Upper lobe of right lung (tissue), 1 donor: ENCODE results near the gene OSCP1. TPM values are rescaled to one million over a fixed set of nuclear protein-coding genes. Genes with fewer than 3 reads are reported as not detected.
A peak's percentile ranks its signal among the peaks of the same experiment; 100 is the strongest.

Source experiments
- ATAC-seq: fragments of 200-7000 bp; cut with Tn5 transposase; one replicate; pipeline ENCODE4 v1.9.1; 2020; ENCODE audit warnings: mild to moderate bottlenecking, moderate library complexity
- DNase-seq: peaks from one replicate; pipeline ENCODE4 v3.0.0-alpha.2; 2020
- H3K27ac ChIP-seq: fragments of 200-600 bp; one replicate; pipeline ENCODE4 v1.8.0; 2022
- H3K27me3 ChIP-seq: fragments of 200-600 bp; one replicate; pipeline ENCODE4 v1.8.0; 2022; ENCODE audit warnings: mild to moderate bottlenecking
- H3K36me3 ChIP-seq: fragments of 200-600 bp; one replicate; pipeline ENCODE4 v1.8.0; 2022
- H3K4me1 ChIP-seq: fragments of 200-600 bp; one replicate; pipeline ENCODE4 v1.8.0; 2022
- H3K4me3 ChIP-seq: fragments of 200-600 bp; one replicate; pipeline ENCODE4 v1.8.0; 2022; ENCODE audit warnings: mild to moderate bottlenecking
- H3K9me3 ChIP-seq: fragments of 200-600 bp; one replicate; pipeline ENCODE4 v1.8.0; 2022
- intact Hi-C: fragments of 100-400 bp; cut with DNase I; formaldehyde crosslinking; loops from one replicate; pipeline ENCODE4 v1.11.0; 2022
- total RNA-seq: library from RNA; stranded (reverse); fragmentation: NEBNext Ultra II Directional; extraction: Animal tissue kit (Norgen Biotek cat#: 25700); gene quantifications from one replicate; pipeline ENCODE4 v1.2.1, GENCODE V29; 2021
- TF ChIP-seq, protein P1 (sequence below): fragments of 200-600 bp; IDR thresholded peaks from one replicate; pipeline ENCODE4 v1.8.0; 2022; ENCODE audit warnings: antibody characterized with exemption
- donor health status: DM: no; HTN: yes; CAD: no; lungs with severe emphysema.

The OSCP1 gene
- total RNA-seq, 1 donor from 2014 or later: 8.2 TPM

DNA sequence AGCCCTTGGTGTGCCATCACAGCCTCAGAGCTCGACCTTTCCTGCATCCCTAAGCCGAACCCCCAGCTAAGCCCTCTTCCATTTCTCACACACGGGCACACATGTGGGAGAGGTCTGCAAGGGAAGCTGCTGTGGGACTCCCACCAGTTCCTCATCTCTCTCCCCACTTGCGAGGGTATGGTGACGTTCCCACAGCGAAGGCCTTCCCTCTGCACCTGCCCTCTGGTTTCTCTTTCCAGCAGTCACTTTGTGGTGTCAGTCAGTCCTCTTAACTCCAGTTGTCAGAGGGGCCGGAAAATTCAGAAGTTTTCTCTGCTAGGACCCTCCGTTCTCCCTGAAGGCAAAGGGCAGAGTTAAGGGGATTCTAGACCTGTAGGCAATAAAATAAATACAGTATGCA is 59.0 kb downstream of the OSCP1 start:
- no peaks in the 10 kb centered on the region for H3K27me3 ChIP-seq
- ATAC-seq (no peak), DNase-seq (no peak)
- H3K4me3 ChIP-seq: no peak overlapping the region
- no peaks in the 10 kb centered on the region for H3K9me3 ChIP-seq
- TF ChIP-seq, protein P1, sequence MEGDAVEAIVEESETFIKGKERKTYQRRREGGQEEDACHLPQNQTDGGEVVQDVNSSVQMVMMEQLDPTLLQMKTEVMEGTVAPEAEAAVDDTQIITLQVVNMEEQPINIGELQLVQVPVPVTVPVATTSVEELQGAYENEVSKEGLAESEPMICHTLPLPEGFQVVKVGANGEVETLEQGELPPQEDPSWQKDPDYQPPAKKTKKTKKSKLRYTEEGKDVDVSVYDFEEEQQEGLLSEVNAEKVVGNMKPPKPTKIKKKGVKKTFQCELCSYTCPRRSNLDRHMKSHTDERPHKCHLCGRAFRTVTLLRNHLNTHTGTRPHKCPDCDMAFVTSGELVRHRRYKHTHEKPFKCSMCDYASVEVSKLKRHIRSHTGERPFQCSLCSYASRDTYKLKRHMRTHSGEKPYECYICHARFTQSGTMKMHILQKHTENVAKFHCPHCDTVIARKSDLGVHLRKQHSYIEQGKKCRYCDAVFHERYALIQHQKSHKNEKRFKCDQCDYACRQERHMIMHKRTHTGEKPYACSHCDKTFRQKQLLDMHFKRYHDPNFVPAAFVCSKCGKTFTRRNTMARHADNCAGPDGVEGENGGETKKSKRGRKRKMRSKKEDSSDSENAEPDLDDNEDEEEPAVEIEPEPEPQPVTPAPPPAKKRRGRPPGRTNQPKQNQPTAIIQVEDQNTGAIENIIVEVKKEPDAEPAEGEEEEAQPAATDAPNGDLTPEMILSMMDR: no peak
- peaks cover 44% of the 10 kb centered on the region for H3K36me3 ChIP-seq
- intact Hi-C loops: no loop called here
- peaks cover 29% of the 10 kb centered on the region for H3K4me1 ChIP-seq
- no peak overlapping the region for H3K27ac ChIP-seq

DNA sequence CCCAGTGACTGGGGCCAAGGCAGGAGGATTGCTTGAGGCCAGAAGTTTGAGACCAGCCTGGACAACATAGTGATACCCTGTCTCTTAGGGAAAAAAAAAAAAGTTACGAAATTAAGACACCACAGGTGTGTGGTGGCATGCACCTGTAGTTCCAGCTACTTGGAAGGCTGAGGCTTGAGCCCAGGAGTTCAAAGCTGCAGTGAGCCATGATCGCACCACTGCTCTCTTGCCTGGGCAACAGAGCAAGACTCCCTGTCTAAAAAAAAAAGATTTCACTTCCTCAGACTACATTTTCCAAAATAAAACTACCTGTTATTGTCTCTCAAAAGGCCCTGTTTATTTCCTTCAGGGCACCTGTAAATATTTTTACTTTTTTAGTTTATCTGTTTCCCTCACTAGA is 59.8 kb downstream of the OSCP1 start:
- Histone ChIP-seq H3K27me3 (no peaks in the 10 kb centered on the region), H3K9me3 (no peaks in the 10 kb centered on the region), H3K27ac (no peak overlapping the region), H3K36me3 (peaks cover 44% of the 10 kb centered on the region), H3K4me3 (no peak overlapping the region), H3K4me1 (peaks cover 26% of the 10 kb centered on the region)
- DNase-seq (no peak), ATAC-seq (no peak)
- TF ChIP-seq, protein P1: no peak
- intact Hi-C loops: no loop called here

DNA sequence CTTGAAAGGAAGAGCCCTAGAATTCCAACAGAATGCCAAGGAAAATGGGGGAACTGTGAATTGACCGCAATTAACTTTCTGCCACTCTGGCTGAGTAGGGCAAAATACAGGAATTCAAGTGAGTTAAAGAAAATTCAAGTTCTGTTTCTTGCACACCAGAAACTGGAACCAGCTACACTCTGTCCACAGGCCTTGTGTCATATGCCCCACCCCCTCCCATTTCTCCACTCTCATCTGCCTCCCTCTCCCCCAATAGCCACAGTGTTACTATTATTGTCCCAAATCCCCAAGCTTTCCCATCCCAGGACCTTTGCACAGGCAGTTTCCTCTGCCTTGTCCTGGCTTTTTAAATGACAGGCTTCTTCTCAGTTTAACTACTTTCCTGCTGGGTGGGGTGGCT is 60.3 kb downstream of the OSCP1 start:
- ATAC-seq (no peak), DNase-seq (no peak)
- Histone ChIP-seq H3K4me1 (peaks cover 26% of the 10 kb centered on the region), H3K4me3 (no peak overlapping the region), H3K36me3 (peaks cover 44% of the 10 kb centered on the region), H3K9me3 (no peaks in the 10 kb centered on the region), H3K27me3 (no peaks in the 10 kb centered on the region), H3K27ac (peak overlapping the region; percentile 51)
- intact Hi-C loops: no loop called here
- TF ChIP-seq, protein P1: no peak

DNA sequence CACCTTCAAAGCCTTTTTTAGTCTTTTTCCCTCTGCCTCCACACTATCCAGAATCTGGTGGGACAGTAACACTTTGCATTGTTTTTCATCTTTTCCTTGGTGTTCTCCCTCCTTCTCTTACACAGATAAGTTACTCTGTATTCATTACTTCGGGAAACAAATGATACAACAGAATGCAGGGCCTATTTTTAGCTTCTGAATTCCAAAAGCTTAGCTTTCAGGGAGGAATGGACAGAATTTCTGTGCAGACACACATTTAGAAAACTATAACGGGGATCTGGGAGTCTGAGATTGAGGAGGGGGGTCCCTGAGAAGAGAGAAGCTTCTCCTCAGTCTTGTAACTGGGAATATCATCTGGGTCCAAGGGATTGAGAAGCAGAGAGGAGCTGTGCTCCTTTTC is 61.0 kb downstream of the OSCP1 start:
- no peaks in the 10 kb centered on the region for H3K27me3 ChIP-seq

DNA sequence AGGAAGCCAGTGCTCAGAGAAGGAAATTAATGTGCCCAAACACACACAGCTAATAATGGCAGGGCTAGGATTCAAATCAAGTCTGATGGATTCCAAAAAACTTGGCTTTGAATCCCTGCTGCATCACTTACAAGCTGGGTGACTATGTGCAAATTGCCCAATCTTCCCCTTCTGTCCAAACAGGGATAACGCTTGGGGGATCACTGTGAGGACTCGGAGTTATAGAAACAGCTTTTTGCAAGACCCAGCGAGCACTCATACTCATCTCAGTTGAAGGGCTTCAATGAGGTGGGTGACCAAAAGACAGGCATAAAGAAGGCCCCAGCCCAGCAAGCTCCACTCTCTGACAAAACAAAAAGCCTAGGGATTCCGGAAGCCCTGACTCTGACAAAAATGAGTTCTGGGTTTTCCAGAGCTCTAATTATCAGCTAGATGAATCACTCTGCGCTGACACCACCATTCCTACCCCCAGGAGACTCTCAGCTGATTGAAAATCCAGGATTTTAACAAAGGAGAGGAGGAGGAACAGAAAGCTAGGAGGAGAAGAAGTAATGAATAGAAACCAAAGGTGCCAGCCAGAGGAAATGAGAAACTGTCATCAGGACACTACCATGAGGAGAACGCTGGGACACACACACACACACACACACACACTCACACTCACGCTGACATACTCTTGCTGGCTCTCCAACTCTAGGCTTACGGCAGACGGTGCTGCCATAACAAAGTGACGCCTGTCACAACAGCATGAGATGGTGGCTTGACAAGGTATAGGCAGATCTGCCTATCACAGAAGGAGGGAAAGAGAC is 62.9 kb downstream of the OSCP1 start:
- intact Hi-C loops: no loop called here
- Histone ChIP-seq H3K27ac (peak overlapping the region; percentile 99), H3K4me3 (peak overlapping the region; percentile 94), H3K9me3 (no peaks in the 10 kb centered on the region), H3K27me3 (no peaks in the 10 kb centered on the region), H3K36me3 (peaks cover 24% of the 10 kb centered on the region), H3K4me1 (peaks cover 47% of the 10 kb centered on the region)
- DNase-seq (no peak), ATAC-seq (no peak)
- TF ChIP-seq, protein P1: no peak

More for the DNA sequence above, 61.0 kb downstream of the OSCP1 start:
- no peak for DNase-seq
- peaks cover 28% of the 10 kb centered on the region for H3K4me1 ChIP-seq
- peaks cover 43% of the 10 kb centered on the region for H3K36me3 ChIP-seq
- no peak overlapping the region for H3K4me3 ChIP-seq
- no peaks in the 10 kb centered on the region for H3K9me3 ChIP-seq
- no peak for ATAC-seq
- intact Hi-C loops: no loop called here
- TF ChIP-seq, protein P1: no peak
- peak overlapping the region; percentile 51 for H3K27ac ChIP-seq
